ENCODE data around the gene RTBDN. TPM values are rescaled to one million over a fixed set of nuclear protein-coding genes. Genes with fewer than 3 reads are reported as not detected.

The RTBDN gene
- 5.6 and 6.4 TPM in 2 replicates for total RNA-seq (2021)
- long read RNA-seq, transcript RTBDN-201 (7 exons, 1,328 nt): major isoform, 9 of 18 reads
- long read RNA-seq, partial matches to known transcripts: 0 of 18 reads
- long read RNA-seq, other reads (novel, unspliced or antisense): 8 of 18 reads

- Histone ChIP-seq H2AK5ac (ENCODE audit: insufficient read length, low read length) (no peak within 1 kb of the TSS), H4K91ac (ENCODE audit: insufficient read length, low read depth, low read length) (no peak within 1 kb of the TSS), H3K23me2 (ENCODE audit: insufficient read length, low read depth, low read length, poor library complexity, severe bottlenecking) (peaks cover 10% of the 10 kb centered on the region), H3T11ph (ENCODE audit: low read length) (no peak within 1 kb of the TSS), H2BK5ac (ENCODE audit: insufficient read length, low read length) (no peak within 1 kb of the TSS), H4K5ac (ENCODE audit: insufficient read length, low read depth, low read length) (no peak within 1 kb of the TSS), H3K56ac (ENCODE audit: insufficient read length, low read depth, low read length) (no peak within 1 kb of the TSS), H2BK20ac (ENCODE audit: low read depth, low read length, poor library complexity, severe bottlenecking) (no peak within 1 kb of the TSS), H2AFZ (ENCODE audit: low read length) (no peak within 1 kb of the TSS), H3K4me1 (ENCODE audit: insufficient read depth, low read length) (no peaks in the 10 kb centered on the region; the same call in 1 of the 2 replicates), H3K23ac (ENCODE audit: insufficient read length, low read depth, low read length) (no peak within 1 kb of the TSS), H4K20me1 (ENCODE audit: control insufficient read depth, insufficient read depth, insufficient read length) (no peaks in the 10 kb centered on the region), H3K79me2 (ENCODE audit: insufficient read depth, low read length) (no peaks in the 10 kb centered on the region), H3K27ac (ENCODE audit: insufficient read length, low read depth, low read length) (no peak within 1 kb of the TSS), H3K18ac (ENCODE audit: insufficient read length, low read depth, low read length) (no peak within 1 kb of the TSS), H3K4ac (ENCODE audit: low read depth, low read length) (no peak within 1 kb of the TSS), H3K9me3 (ENCODE audit: control insufficient read depth, low read depth, low read length) (no peaks in the 10 kb centered on the region), H3K4me2 (ENCODE audit: insufficient read depth, insufficient read length, low read length) (peak within 1 kb of the TSS; percentile 76), H2BK12ac (ENCODE audit: insufficient read length, low read depth, low read length) (no peak within 1 kb of the TSS), H2BK120ac (ENCODE audit: low read depth, low read length, poor library complexity, severe bottlenecking) (no peak within 1 kb of the TSS), H2BK15ac (ENCODE audit: low read depth, low read length) (no peak within 1 kb of the TSS), H3K79me1 (ENCODE audit: insufficient read depth, low read depth, low read length, poor library complexity, severe bottlenecking) (no peaks in the 10 kb centered on the region), H3K27me3 (ENCODE audit: insufficient read depth, low read length) (peaks cover 3% of the 10 kb centered on the region; the same call in 1 of the 2 replicates), H3K9ac (ENCODE audit: extremely low read depth, insufficient read length, low read length) (no peak within 1 kb of the TSS), H4K8ac (replicated peaks; ENCODE audit: insufficient read length, low read depth, low read length) (no peak within 1 kb of the TSS), H3K14ac (ENCODE audit: insufficient read depth, low read length) (no peak within 1 kb of the TSS; the same call in 1 of the 2 replicates)
- no peak within 1 kb of the TSS for H3K27ac Mint-ChIP-seq
- peaks cover 46% of the 10 kb centered on the region for H3K27me3 Mint-ChIP-seq (ENCODE audit: low read depth)
- peak; percentile 46 for DNase-seq
- peaks cover 32 to 40% of the 10 kb centered on the region in 2 experiments for H3K4me1 Mint-ChIP-seq
- WGBS (ENCODE audit: extremely low coverage, insufficient read length, low lambda C conversion rate): no CpG with 5 or more reads among the region's 20 CpGs
- TF ChIP-seq CTCF (conservative IDR thresholded peaks at IDR 0.05): no peak
- no peaks in the 10 kb centered on the region; a peak in 1 of 7 replicates for H3K36me3 Mint-ChIP-seq (ENCODE audit: insufficient read depth in 1 of 3, low read depth in 3 of 3)
- H3K4me3 Mint-ChIP-seq: peak within 1 kb of the TSS; percentile 68 to 90
- no peaks in the 10 kb centered on the region; a peak in 1 of 5 replicates for H3K9me3 Mint-ChIP-seq
Observed at GRCh38 chr19:12834566-12834943, at the start of gene RTBDN. TSS of gene RTBDN (minus strand) at chr19:12834579. CDS start at chr19:12829979, 4,600 bp downstream.

Measured in H9 (cell line).